Measurements from ENCODE around the gene MYOT. TPM values are rescaled to one million over a fixed set of nuclear protein-coding genes. Genes with fewer than 3 reads are reported as not detected.

The MYOT gene
- polyA plus RNA-seq, 3 donors, result not detected

DNA sequence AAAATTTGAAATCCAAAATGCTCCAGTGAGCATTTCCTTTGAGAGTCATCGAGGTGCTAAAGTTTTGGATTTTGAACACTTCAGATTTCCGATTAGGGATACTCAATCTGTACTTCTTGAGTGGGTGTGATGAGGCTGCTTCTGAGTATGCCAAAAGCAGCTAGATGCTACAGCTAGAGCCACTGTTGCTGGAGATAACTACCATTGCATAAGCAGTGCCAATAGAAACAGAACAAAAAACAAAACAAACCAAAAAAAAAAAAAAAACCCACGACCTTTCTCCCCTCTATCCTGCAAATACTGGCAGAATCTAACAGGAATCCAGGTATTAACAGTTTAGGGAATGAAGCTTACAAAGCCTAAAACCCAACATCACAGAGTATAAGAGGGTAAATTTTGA lies 65.1 kb downstream of the MYOT start:
- no peaks in the 10 kb centered on the region for H3K4me1 ChIP-seq (ENCODE audit: control insufficient read depth in 1 of 2, insufficient read depth in 2 of 2, low read length in 2 of 2)
- H2AFZ ChIP-seq (ENCODE audit: insufficient read depth, low read depth, low read length, poor library complexity, severe bottlenecking), result no peak overlapping the region
- no peaks in the 10 kb centered on the region for H3K27me3 ChIP-seq (ENCODE audit: control insufficient read depth in 2 of 2, insufficient read depth in 2 of 2, low read length in 2 of 2)
- TF ChIP-seq, protein P1, sequence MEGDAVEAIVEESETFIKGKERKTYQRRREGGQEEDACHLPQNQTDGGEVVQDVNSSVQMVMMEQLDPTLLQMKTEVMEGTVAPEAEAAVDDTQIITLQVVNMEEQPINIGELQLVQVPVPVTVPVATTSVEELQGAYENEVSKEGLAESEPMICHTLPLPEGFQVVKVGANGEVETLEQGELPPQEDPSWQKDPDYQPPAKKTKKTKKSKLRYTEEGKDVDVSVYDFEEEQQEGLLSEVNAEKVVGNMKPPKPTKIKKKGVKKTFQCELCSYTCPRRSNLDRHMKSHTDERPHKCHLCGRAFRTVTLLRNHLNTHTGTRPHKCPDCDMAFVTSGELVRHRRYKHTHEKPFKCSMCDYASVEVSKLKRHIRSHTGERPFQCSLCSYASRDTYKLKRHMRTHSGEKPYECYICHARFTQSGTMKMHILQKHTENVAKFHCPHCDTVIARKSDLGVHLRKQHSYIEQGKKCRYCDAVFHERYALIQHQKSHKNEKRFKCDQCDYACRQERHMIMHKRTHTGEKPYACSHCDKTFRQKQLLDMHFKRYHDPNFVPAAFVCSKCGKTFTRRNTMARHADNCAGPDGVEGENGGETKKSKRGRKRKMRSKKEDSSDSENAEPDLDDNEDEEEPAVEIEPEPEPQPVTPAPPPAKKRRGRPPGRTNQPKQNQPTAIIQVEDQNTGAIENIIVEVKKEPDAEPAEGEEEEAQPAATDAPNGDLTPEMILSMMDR (IDR thresholded peaks at IDR 0.05), result no peak
- Mint-ChIP-seq H3K27ac (no peak overlapping the region), H3K4me3 (no peak overlapping the region), H3K9me3 (no peaks in the 10 kb centered on the region), H3K36me3 (peaks cover 21 to 34% of the 10 kb centered on the region in 2 donors), H3K4me1 (no peaks in the 10 kb centered on the region), H3K27me3 (ENCODE audit: low read depth in 3 of 3) (no peaks in the 10 kb centered on the region)
- no CpG with 5 or more reads among the region's 3 CpGs for WGBS (ENCODE audit: insufficient coverage)
- no peak for DNase-seq
- H3K9ac ChIP-seq (ENCODE audit: insufficient read depth, low read length, poor library complexity, severe bottlenecking), result no peak overlapping the region
- intact Hi-C loops (cut with micrococcal nuclease), result no loop called here
- H4K20me1 ChIP-seq (ENCODE audit: insufficient read depth, low read length), result no peaks in the 10 kb centered on the region
- H3K4me3 ChIP-seq (replicated peaks in 1 of 3; ENCODE audit: low read depth in 2 of 3, low read length in 3 of 3), result no peak overlapping the region
- peaks cover 0 to 26% of the 10 kb centered on the region in 2 donors for H3K36me3 ChIP-seq (replicated peaks in 1 of 2; ENCODE audit: control insufficient read depth in 1 of 2, insufficient read depth in 2 of 2, low read length in 2 of 2)
- no peaks in the 10 kb centered on the region for H3K9me3 ChIP-seq (replicated peaks in 1 of 2; ENCODE audit: control insufficient read depth in 1 of 2, insufficient read depth in 1 of 2, low read length in 2 of 2)
- H3K27ac ChIP-seq (ENCODE audit: low read depth in 1 of 2, low read length in 2 of 2), result no peak overlapping the region
- no peak overlapping the region for H3K4me2 ChIP-seq (replicated peaks; ENCODE audit: extremely low read depth, low read length, poor library complexity, severe bottlenecking)
- H3K79me2 ChIP-seq (ENCODE audit: insufficient read depth, low read length), result no peaks in the 10 kb centered on the region

DNA sequence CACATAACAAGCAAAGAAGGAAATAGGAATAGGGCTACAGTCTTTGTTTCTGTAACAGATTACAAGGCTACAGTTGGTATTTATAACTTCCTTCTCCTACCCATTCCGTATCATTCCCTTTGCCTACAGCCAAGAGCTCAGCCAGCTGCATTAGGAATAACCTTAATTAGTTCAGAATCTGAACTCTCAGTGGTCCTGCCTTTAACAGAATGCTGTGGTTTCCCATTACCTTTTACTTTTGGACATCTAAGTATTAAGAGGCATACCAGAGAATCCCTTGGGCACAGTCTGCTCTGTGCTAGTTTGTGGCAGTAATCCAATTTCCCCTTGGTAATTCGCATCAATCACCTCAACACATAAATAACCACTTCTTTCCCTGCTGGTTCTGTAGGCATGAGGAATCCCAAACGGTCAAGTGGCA lies 65.8 kb downstream of the MYOT start:
- no peaks in the 10 kb centered on the region for H3K4me1 Mint-ChIP-seq
- H3K9ac ChIP-seq (ENCODE audit: insufficient read depth, low read length, poor library complexity, severe bottlenecking), result no peak overlapping the region
- H3K36me3 Mint-ChIP-seq, result peaks cover 22 to 32% of the 10 kb centered on the region in 2 donors
- H3K36me3 ChIP-seq (replicated peaks in 1 of 2; ENCODE audit: control insufficient read depth in 1 of 2, insufficient read depth in 2 of 2, low read length in 2 of 2), result peaks cover 7 to 27% of the 10 kb centered on the region in 2 donors
- no peaks in the 10 kb centered on the region for H3K4me1 ChIP-seq (ENCODE audit: control insufficient read depth in 1 of 2, insufficient read depth in 2 of 2, low read length in 2 of 2)
- H3K9me3 ChIP-seq (replicated peaks in 1 of 2; ENCODE audit: control insufficient read depth in 1 of 2, insufficient read depth in 1 of 2, low read length in 2 of 2), result no peaks in the 10 kb centered on the region
- no peaks in the 10 kb centered on the region for H3K27me3 Mint-ChIP-seq (ENCODE audit: low read depth in 3 of 3)
- no peaks in the 10 kb centered on the region for H3K9me3 Mint-ChIP-seq
- H3K4me3 Mint-ChIP-seq, result no peak overlapping the region
- no peak overlapping the region for H3K4me2 ChIP-seq (replicated peaks; ENCODE audit: extremely low read depth, low read length, poor library complexity, severe bottlenecking)
- H2AFZ ChIP-seq (ENCODE audit: insufficient read depth, low read depth, low read length, poor library complexity, severe bottlenecking), result no peak overlapping the region
- no peaks in the 10 kb centered on the region for H3K27me3 ChIP-seq (ENCODE audit: control insufficient read depth in 2 of 2, insufficient read depth in 2 of 2, low read length in 2 of 2)
- TF ChIP-seq, protein P1 (IDR thresholded peaks at IDR 0.05), result no peak
- intact Hi-C loops (cut with micrococcal nuclease), result no loop called here
- no peak for DNase-seq
- no peaks in the 10 kb centered on the region for H3K79me2 ChIP-seq (ENCODE audit: insufficient read depth, low read length)
- H3K27ac Mint-ChIP-seq, result no peak overlapping the region
- H3K4me3 ChIP-seq (replicated peaks in 1 of 3; ENCODE audit: low read depth in 2 of 3, low read length in 3 of 3), result no peak overlapping the region
- WGBS (ENCODE audit: insufficient coverage), result 29% methylated on average over 1 of the region's 3 CpGs
- no peak overlapping the region for H3K27ac ChIP-seq (ENCODE audit: low read depth in 1 of 2, low read length in 2 of 2)
- H4K20me1 ChIP-seq (ENCODE audit: insufficient read depth, low read length), result no peaks in the 10 kb centered on the region

All from CD14-positive monocyte (primary cell).